ENCODE data around the gene TOMM20. TPM values are rescaled to one million over a fixed set of nuclear protein-coding genes. Genes with fewer than 3 reads are reported as not detected.
"Not testable (repeated sequence)": the region's sequence is repeated elsewhere in the genome, so short reads cannot be mapped to it uniquely, and the experiment has no call there.

Gene TOMM20
- 100 to 1,000 TPM; 142 to 208 (median 159) TPM for polyA plus RNA-seq (ENCODE audit: insufficient read length in 10 of 10)
- long read RNA-seq, donor 1, transcript TOMM20-201 (5 exons, 3,387 nt): major isoform, 72 of 73 reads
- long read RNA-seq, donor 1, partial matches to known transcripts: 0 of 73 reads
- long read RNA-seq, donor 1, other reads (novel, unspliced or antisense): 0 of 73 reads
- long read RNA-seq, donor 2, transcript TOMM20-201 (5 exons, 3,387 nt): major isoform, 72 of 75 reads
- long read RNA-seq, donor 2, partial matches to known transcripts: 0 of 75 reads
- long read RNA-seq, donor 2, other reads (novel, unspliced or antisense): 0 of 75 reads
- long read RNA-seq, donor 3: 0 reads
- long read RNA-seq, donor 4, transcript TOMM20-201 (5 exons, 3,387 nt): major isoform, 61 of 69 reads
- long read RNA-seq, donor 4, partial matches to known transcripts: 6 of 69 reads
- long read RNA-seq, donor 4, other reads (novel, unspliced or antisense): 0 of 69 reads
- long read RNA-seq, donor 5, transcript TOMM20-201 (5 exons, 3,387 nt): major isoform, 94 of 96 reads
- long read RNA-seq, donor 5, partial matches to known transcripts: 0 of 96 reads
- long read RNA-seq, donor 5, other reads (novel, unspliced or antisense): 0 of 96 reads
- long read RNA-seq, donor 6, transcript TOMM20-201 (5 exons, 3,387 nt): major isoform, 104 of 109 reads
- long read RNA-seq, donor 6, transcript TOMM20-203 (4 exons, 365 nt): minor isoform, 5 of 109 reads
- long read RNA-seq, donor 6, partial matches to known transcripts: 0 of 109 reads
- long read RNA-seq, donor 6, other reads (novel, unspliced or antisense): 0 of 109 reads
- long read RNA-seq, donor 7, transcript TOMM20-201 (5 exons, 3,387 nt): major isoform, 39 of 39 reads
- long read RNA-seq, donor 7, partial matches to known transcripts: 0 of 39 reads
- long read RNA-seq, donor 7, other reads (novel, unspliced or antisense): 0 of 39 reads
- long read RNA-seq, donor 8, transcript TOMM20-201 (5 exons, 3,387 nt): major isoform, 56 of 64 reads
- long read RNA-seq, donor 8, partial matches to known transcripts: 8 of 64 reads
- long read RNA-seq, donor 8, other reads (novel, unspliced or antisense): 0 of 64 reads
- long read RNA-seq, donor 9, transcript TOMM20-201 (5 exons, 3,387 nt): major isoform, 9 of 9 reads
- long read RNA-seq, donor 9, partial matches to known transcripts: 0 of 9 reads
- long read RNA-seq, donor 9, other reads (novel, unspliced or antisense): 0 of 9 reads

DNA sequence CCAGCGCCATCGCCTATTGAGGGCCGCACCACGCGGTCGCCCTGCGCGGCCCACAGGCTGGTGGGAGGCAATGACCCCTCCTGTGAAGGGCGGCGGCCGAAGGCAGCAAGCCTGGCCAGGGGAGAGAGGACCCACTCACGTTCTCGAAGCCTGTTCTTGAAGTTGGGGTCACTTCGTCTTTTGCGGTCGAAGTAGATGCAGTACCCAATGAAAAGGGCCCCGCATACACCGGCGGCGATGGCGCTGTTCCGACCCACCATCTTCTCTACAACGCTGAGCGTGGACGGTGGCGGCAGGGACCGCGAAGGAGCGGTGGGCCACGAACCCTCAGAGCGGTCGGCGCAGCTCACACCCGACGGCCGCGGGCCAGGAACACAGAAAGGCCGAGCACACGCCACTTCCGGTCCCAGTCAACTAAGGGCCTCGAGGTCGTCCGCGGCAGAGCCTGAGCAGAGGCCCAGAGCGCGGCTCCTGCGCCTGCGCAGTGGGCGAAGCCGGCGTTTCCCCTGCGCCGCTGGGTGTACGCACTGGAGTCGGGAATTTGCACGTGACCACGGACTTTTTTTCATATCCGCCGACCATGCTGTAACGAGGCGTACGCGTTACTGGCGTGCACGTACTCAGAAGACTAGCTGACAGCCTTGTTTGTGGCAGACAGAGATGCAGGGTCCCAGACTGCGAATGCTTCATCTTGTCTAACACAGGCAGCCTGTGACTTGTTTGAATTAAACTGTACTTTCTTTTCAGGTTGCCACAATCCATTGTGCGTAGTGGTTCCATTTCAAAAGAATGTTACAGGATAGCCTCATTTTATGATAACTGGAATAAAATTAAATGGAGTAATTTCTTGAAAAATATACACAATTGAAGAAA, at the start of gene TOMM20:
TOMM20 (minus strand) TSS at position 382 of the 873 bp plus-strand sequence; CDS start at position 260, 122 bp downstream.
- peak; percentile 99 for DNase-seq

DNA sequence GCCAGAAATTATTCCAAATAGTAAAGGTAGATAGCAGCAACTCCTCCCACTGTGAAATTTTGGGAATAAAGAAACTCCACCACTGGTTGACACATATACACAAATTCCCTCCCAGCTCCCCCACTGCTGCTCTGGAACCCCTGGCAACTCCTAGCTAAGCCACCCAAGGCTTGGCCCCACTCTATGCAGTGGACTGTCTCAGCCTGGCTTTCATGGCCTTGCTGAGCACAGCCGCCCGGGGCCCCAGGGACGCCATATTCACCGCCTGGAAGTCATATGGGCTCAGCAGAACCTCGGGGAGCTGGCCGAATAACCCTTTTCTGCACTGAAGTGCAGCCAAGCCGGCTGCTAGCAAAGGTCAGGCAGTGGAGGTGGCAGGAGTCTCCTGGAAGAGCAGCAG, 47.8 kb upstream of the TOMM20 start:
- DNase-seq: no peak

DNA sequence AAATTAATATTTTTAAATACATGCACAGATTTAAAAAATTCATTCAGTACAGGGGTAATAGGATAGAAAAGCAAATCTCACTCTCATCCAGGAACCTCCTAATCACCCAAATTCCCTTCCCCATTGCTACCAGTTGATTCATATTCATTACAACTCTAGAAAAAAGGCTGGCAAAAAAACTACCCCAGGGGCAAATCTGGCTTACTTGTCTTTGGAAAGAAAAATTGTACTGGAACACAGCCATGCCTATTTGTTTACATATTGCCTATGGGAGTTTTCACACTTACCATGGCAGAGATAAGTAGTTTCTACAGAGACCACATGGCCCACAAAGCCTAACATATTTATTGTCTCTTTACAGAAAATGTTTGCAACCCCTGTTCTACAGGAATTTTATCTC, 41.3 kb upstream of the TOMM20 start:
- no peak for DNase-seq

DNA sequence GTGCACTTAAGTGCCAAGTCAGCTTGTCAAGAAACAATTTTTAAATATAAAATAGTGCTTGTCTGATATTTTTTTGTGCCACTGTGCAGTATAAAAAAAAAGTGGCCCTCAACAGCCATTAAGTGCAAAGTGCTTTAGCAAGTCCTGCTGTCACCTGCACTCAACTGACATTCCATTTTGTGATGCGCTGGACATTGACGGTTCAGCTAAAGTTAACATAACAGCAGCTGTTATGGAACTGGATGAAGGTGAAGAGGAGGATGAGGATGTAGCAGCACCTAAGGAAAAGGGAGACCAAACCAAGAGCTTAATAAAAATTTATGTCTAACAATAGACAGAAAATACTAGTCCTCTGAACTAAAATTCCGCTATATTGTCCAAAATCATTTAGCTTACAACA, 39.7 kb upstream of the TOMM20 start:
- DNase-seq: no peak

DNA sequence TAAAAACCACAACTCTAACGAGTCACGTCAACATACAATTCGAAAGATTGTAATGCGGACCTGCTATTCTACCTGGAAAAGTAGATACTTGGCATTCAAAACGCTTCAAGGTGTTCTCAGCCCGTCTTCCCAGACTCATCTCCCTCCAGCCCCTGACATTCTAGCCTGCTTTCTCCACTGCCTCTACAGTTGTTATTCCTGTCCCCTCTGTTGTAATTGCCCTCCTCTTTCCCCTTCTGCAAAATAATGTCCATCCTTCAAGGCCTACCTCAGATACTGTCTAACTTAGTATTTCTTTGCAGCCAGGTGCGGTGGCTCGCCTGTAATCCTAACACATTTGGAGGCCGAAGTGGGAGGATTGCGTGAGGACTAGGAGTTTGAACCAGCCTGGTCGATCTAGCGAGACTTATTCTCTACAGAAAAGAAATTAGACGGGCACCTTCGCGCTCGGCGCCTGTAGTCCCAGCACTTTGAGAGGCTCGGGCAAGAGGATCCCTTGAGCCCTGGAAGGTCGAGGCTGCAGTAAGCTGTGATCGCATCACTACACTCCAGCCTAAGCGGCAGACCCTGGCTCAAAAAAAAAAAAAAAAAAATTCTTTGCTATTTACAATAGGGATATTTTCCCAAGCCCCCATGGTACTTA, 33.2 kb upstream of the TOMM20 start:
- DNase-seq: peak in 1 of 3 donors; percentile 4

DNA sequence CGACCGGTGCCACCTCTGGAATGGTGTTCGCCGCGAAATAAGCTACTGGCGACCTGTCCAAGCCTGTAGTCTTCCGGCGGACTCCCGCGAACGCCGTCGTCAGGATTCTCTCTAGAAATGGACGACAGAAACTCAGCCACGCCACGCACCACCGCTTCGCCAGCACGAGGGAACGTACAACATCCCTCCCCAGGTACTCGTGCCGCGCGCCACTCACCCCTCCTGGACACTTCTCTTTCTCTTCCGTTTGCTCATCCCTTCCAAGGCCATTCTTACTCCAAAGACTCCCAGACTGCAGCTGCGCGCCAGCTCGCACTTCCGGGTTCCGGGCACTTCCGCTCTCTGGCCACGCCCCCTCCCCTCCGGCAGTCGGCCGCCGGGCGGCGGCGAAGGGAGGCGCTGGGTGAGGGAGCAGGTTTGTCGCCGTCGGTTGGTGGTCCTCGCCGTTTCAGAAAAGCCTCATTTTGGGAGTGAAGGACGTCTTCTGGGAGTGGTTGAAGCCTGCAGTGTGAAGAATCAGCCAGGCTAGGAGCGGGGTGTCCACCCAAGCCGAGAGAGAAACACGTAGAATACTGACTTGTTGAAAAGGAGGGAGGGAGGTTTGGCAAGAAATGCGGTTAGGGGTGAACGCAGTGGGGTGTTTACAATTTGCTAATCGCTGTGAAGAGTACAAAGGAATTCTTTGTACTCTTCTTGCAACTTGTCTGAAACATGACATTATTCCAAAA, 32.5 kb upstream of the TOMM20 start, which contains the start of gene RBM34:
RBM34 (minus strand) TSS at position 294 of the 728 bp plus-strand sequence; CDS start at position 270, 24 bp downstream.
- peak; percentile 90 to 98 (median 95) for DNase-seq

DNA sequence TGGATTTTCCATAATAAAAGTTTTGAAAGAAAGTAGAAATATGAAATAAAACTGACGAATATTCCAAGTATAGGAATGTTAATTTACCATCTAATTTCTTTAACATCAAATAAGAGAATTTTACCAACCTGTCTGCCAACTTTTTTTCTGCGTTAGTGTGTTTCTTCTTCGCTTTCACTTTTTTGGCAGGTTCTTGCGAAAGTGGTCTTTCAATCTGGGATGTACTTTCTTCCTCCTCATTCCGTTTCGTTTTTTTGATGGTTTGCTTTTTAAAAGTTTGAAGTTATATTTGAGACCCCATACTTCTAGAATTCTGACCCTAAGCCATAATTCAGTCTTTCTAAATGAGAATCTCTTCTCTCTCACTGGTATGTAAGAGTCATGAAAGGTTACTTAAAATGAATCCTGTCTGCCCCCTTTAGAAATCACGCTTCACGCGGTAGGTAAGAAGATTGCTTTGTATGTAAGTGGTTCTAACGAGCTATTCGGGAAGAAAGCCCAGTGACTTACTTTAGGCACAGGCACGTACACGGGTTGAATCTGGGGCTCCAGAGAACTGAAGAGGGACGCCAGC, 31.8 kb upstream of the TOMM20 start:
- DNase-seq: peak in 1 of 3 donors; percentile 41

DNA sequence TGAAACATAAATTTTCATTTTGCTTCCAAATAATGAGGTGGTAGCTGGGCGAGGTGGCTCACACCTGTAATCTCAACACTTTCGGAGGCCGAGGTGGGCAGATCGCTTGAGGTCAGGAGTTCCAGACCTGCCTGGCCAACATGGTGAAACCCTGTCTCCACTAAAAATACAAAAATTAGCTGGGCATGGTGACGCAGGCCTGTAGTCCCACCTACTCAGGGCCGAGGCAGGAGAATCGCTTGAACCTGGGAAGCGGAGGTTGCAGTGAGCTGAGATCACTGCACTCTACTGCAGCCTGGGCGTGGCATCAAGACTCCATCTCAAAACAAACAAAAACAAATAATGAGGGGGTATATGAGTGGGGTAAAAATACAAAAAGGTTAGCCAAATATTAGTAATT, 31.3 kb upstream of the TOMM20 start:
- not testable (repeated sequence) for DNase-seq

DNA sequence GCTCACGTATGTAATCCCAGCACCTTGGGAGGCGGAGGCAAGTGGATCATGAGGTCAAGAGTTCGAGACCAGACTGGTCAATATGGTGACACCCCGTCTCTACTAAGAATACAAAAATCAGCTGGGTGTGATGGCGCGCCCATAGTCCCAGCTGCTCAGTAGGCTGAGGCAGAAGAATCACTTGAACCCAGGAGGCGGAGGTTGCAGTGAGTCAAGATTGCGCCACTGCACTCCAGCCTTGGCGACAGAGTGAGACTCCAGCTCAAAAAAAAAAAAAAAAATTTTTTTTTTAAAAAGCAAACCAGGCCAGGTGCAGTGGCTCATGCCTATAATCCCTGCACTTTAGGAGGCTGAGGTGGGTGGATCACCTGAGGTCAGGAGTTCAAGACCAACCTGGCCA, 30.6 kb upstream of the TOMM20 start:
- DNase-seq: not testable (repeated sequence)

DNA sequence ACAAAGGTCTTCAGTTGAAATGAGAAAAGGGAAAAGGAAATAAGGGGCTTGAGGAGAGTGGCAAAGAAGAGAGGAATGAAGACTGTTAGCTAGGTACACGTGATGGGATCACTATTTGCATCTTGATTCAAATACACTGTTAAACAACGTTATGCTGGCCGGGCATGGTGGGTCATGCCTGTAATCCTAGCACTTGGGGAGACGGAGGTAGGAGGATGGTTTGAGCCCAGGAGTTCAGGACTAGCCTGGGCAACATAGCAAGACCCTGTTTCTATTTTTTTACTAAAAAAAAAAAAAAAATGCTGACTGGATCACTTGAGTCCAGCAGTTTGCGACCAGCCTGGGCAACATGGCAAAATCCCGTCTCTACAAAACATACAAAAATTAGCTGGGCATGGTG, 30.0 kb upstream of the TOMM20 start:
- no peak for DNase-seq

DNA sequence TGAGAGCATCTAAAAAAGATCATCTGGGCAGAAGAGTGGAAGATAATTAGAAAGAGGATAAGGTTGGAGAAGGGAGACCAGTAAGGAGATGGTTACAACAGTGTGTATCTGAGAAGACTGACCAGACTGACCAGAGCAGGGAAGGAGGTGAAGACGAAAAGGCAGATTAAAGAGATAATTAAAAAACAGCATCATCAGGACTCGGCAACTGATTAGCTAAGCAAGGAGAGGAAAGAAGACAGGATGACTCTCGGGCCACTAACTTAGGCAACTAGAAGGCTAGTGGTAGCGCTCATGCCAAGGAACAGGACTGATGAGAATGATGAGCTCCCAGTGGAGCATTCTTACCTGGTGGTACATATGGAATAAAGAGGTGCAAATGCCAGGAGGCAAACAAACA, 28.5 kb upstream of the TOMM20 start:
- no peak for DNase-seq

DNA sequence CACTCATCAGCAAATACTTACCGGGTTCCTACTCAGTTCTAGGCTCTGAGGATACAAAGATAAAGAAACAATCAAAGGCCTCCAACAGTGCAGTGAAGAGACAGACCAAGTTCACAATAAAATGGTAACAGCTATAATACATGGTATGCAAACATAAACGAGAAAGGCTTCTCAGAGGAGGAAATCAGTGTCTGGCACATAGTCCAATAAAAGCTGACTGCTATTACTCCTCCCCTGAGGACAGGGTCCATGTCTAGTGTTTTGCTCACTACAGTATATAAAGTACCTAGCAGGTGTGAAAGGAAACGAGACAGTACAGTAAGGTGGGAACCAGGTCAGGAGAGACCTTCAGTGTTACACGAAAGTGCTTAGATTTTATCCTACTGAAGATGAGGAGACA, 28.1 kb upstream of the TOMM20 start:
- DNase-seq: no peak

DNA sequence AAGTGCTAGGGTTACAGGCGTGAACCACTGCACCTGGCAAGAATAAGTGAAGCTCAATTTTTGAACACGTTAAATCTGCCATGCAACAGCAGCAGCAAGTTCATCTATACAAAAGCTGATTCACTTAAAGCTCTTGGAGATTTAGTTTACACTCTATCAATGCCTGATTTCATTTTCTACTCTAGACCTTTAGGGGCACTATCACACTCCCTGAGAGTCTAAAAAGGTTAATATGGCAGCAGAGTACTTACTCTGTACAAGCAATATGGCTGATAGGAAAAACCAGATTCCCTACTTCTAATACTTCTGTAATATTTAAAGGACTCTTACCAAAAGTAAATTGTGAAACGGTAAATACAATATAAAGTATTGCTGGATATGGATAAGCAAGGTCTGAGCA, 27.6 kb upstream of the TOMM20 start:
- no peak for DNase-seq

DNA sequence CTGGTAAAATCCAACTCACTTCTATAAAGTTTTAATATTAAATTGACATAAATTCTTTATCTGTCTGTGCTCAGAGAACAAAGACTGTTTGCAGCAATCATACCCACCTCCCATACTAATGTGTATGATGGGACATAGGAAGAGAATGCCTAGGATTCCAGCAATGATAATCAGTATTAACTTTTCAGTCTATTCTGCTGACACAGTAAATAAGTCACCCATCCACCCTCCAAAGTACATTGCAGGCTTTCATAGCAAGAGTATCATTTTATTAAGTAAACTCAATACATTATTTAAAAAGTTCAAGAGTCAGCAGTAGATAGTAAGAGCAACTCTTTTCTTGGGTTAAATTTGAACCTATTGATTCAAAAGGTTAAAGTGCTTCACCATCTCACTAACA, 23.6 kb upstream of the TOMM20 start:
- DNase-seq: no peak

DNA sequence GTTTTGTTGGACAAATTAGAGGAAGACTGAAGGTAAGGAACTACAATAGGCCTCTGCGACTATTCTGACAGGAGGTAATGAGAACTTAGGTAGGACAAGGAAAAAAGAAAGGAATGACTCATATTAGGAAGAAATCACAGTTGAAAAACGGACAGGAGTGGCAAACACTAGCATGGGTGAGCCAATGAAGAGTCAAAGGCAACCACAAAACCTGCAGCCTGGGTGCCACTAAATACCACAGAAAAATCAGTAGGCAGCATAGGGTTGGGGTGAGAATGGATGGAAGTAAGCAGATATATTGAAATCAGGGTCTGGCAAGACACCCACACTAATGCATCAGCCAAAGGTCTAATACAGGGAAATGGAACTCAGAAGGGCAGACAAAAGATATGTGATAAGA, 22.4 kb upstream of the TOMM20 start:
- no peak for DNase-seq

DNA sequence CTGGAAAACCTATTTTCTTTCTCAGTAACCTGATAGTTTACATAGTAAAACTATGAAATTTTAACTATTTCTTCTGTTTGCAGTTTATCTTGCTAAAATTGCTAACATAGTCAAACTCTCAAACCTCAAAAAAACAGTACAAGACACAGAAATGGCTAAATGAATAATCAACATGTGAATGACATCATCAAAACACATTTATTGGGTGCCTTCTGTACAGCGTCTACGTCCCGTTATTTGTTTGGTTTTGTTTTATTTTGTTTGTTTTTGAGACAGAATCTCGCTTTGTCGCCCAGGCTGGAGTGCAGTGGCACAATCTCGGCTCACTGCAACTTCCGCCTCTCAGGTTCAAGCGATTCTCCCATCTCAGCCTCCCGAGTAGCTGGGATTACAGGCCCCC, 21.2 kb upstream of the TOMM20 start:
- no peak for DNase-seq

DNA sequence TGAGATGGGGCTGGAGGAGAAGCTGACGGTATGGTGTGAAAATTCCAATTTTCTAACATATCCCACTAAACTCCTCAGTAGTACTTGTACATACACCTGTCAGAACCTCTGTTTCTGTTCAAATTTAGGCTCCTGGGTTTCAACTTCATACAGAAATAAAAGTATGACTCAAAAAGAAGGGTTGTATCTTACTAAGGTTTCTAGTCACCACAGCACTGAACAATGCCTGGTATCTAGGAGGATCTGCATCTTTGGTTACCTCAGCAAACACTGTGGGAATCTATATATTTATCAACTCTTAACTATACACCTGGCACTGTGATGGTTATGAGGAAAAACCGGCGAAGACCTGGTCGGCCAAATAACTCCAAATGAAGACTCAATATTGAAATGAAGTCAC, 18.6 kb upstream of the TOMM20 start:
- no peak for DNase-seq

DNA sequence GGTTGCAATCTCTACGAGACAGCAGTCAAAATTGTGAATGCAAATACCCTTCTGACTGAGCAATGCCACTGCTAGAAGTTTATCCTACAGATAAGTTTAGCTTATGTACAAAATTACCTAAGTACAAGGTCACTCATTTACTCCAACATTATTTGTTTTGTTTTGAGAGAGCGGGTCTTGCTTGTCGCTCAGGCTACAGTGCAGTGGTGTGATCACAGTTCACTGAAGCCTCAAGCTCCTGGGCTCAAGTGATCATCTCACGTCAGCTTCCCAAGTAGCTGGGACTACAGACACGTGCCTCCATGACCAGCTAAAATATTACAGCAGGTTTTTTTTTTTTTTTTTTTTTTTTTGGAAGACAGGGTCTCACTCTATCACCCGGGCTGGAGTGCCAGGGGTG, 17.0 kb upstream of the TOMM20 start:
- DNase-seq: no peak

DNA sequence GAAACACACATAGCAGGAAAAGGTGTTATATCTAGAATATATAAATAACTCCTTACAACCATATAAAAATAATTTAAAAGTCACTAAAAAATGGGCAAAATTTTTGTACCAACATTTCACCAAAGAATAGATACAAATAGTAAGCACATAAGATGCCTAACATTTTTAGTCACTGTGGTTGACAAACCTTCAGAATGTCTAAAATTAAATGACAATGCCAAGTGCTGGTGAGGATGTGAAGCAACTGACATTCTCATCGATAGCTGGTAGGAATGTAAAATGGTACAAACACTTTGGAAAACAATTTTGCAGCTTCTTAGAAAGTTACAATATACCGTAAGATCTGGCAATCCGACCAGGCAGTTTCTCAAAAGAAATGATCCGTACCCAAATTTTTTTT, 14.4 kb upstream of the TOMM20 start:
- DNase-seq: no peak

Data from muscle of back (tissue), 13 donors.